K562 (cell line): ENCODE results near the gene TMEM126A. TPM values are rescaled to one million over a fixed set of nuclear protein-coding genes. Genes with fewer than 3 reads are reported as not detected.

Experiments used
- ATAC-seq: fragments of 200-7000 bp; cut with Tn5 transposase; 3 replicates; pipeline ENCODE4 v1.9.1; 2020; ENCODE audit warnings: moderate library complexity
- BruUV-seq: library from RNA; stranded (reverse); fragments of 400-500 nt; replicated peaks from 2 replicates; lab custom pipeline; 2021; lab: Mats Ljungman, UMichigan
- CTCF ChIA-PET: fragments of 300-600 bp; formaldehyde crosslinking; extraction: SDS; loops from one replicate; lab custom pipeline; 2021; ENCODE audit warnings: low intra/inter-chr PET ratio; lab: Yijun Ruan, JAX
- POLR2A ChIA-PET: fragments of 300-600, 350-650 bp; sonication (Branson Sonifier 250); formaldehyde crosslinking; extraction: SDS; loops from one replicate; lab custom pipeline; 2021; ENCODE audit warnings: antibody characterized with exemption, inconsistent platforms; lab: Yijun Ruan, JAX
- DNase-seq, 4 experiments: peaks; one replicate each; pipeline versions ENCODE4 v3.0.0 to v3.0.0-alpha.2; 2011 to 2018; ENCODE audit warnings: low spot score in 3 of 4, mixed read lengths in 3 of 4; ENCODE audit errors: extremely low read depth in 1 of 4
- FAIRE-seq: peaks from 2 replicates; lab custom pipeline; 2011; peaks lifted over from hg19 to GRCh38; lab: Jason Lieb, UNC
- H2AFZ ChIP-seq: 2 replicates; pipeline ENCODE4 v1.6.0; 2011; ENCODE audit warnings: low read depth, low read length, control low read depth, inconsistent platforms
- H3K27ac ChIP-seq: fragments of 200-600 bp; 3 replicates; pipeline ENCODE4 v1.8.0; 2011; ENCODE audit warnings: low read depth, mild to moderate bottlenecking, control low read depth, inconsistent platforms, low read length, moderate library complexity, mixed read lengths; ENCODE audit errors: extremely low read depth
- H3K27me3 ChIP-seq, 2 experiments: fragments of 300-600 bp in 1 of 2; 2 replicates in 1 of 2; 3 replicates in 1 of 2; pipeline versions ENCODE4 v1.6.0 to v1.8.0; 2011; ENCODE audit warnings: inconsistent platforms in 2 of 2, low read length in 2 of 2, mild to moderate bottlenecking in 1 of 2, mixed read lengths in 1 of 2, moderate library complexity in 1 of 2; ENCODE audit not compliant: control insufficient read depth in 2 of 2, insufficient read depth in 2 of 2
- H3K36me3 ChIP-seq: fragments of 300-600 bp; 3 replicates; pipeline ENCODE4 v1.8.0; 2011; ENCODE audit warnings: mild to moderate bottlenecking, low read length, inconsistent platforms; ENCODE audit not compliant: control insufficient read depth, insufficient read depth
- H3K4me1 ChIP-seq, 2 experiments: fragments of 200-600 bp in 1 of 2; replicated peaks in 1 of 2; 2 replicates in 1 of 2; 3 replicates in 1 of 2; pipeline versions ENCODE4 v1.5.1 to v1.8.0; 2011; ENCODE audit warnings: inconsistent platforms in 2 of 2, low read length in 2 of 2, mild to moderate bottlenecking in 1 of 2, mixed read lengths in 1 of 2, moderate library complexity in 1 of 2; ENCODE audit not compliant: control insufficient read depth in 2 of 2, insufficient read depth in 2 of 2
- H3K4me2 ChIP-seq: 2 replicates; pipeline ENCODE4 v1.6.1; 2011; ENCODE audit warnings: low read length, control low read depth, inconsistent platforms, mixed read lengths; ENCODE audit not compliant: insufficient read depth
- H3K4me3 ChIP-seq: fragments of 200-600 bp; sonication (generic), shearing (Covaris generic); 2 replicates; pipeline ENCODE4 v1.5.1; 2016; ENCODE audit warnings: control low read depth, inconsistent platforms
- H3K79me2 ChIP-seq: fragments of 200-600 bp; 3 replicates; pipeline ENCODE4 v1.8.0; 2011; ENCODE audit warnings: low read length, inconsistent platforms; ENCODE audit not compliant: control insufficient read depth, insufficient read depth
- H3K9ac ChIP-seq, 2 experiments: 2 replicates each; pipeline versions ENCODE4 v1.6.0 to v1.6.1; 2011; ENCODE audit warnings: low read depth in 2 of 2, low read length in 2 of 2, control low read depth in 1 of 2, inconsistent platforms in 1 of 2, mild to moderate bottlenecking in 1 of 2, mixed read lengths in 1 of 2; ENCODE audit not compliant: insufficient read depth in 1 of 2
- H3K9me1 ChIP-seq: one replicate; pipeline ENCODE4 v1.6.0; 2011; ENCODE audit warnings: inconsistent platforms, mild to moderate bottlenecking, low read length, moderate library complexity; ENCODE audit not compliant: control insufficient read depth, insufficient read depth
- H3K9me3 ChIP-seq: replicated peaks from 2 replicates; pipeline ENCODE4 v1.5.1; 2011; ENCODE audit warnings: low read depth, low read length, inconsistent platforms; ENCODE audit not compliant: control insufficient read depth, insufficient read depth
- H4K20me1 ChIP-seq: replicated peaks from 2 replicates; pipeline ENCODE4 v1.6.1; 2011; ENCODE audit warnings: low read length, inconsistent platforms, mixed read lengths; ENCODE audit not compliant: control insufficient read depth, insufficient read depth
- CEBPB ChIP-seq: fragments of 450-650 bp; IDR thresholded peaks from 2 replicates; pipeline ENCODE4 v1.6.1; 2016; ENCODE audit warnings: missing genetic modification characterization, missing compliant biosample characterization
- KDM4B ChIP-seq, 2 experiments: fragments of 450-650 bp in 1 of 2; sonication (generic) in 1 of 2; IDR thresholded peaks; 2 replicates each; pipeline ENCODE4 v1.6.1; 2016 to 2017; ENCODE audit warnings: borderline replicate concordance in 2 of 2, antibody characterized with exemption in 1 of 2, low read depth in 1 of 2, mild to moderate bottlenecking in 1 of 2
- WGBS: fragments of 100-300 bp; shearing (Covaris generic); methylation state at CpG from one replicate; pipeline ENCODE4 v1.1.6; 2016; ENCODE audit warnings: low coverage, mixed read lengths; ENCODE audit not compliant: insufficient coverage; ENCODE audit errors: missing lambda C conversion rate; 5-methylcytosine and 5-hydroxymethylcytosine counted together
- in situ Hi-C: fragments of 300-500 bp; cut with MboI; formaldehyde crosslinking; loops from 4 replicates; pipeline ENCODE4 v1.15.0; 2018; ENCODE audit warnings: inconsistent platforms, mixed read lengths
- intact Hi-C: fragments of 100-400 bp; cut with micrococcal nuclease; formaldehyde crosslinking; loops from 2 replicates; pipeline ENCODE4 v1.14.2; 2022
- polyA plus RNA-seq, 8 experiments: library from polyadenylated mRNA; depleted of rRNA in 4 of 8; stranded (reverse) in 5 of 8; unstranded in 3 of 8; fragments of >200 nt; fragmentation: Nextera tagmentation in 2 of 8; fragmentation: Illumina TruSeq in 1 of 8; extraction: Ambion mirVana in 2 of 8; extraction: Trizol in 1 of 8; gene quantifications; 2 replicates each; pipeline versions ENCODE4 v1.2.1 to v1.2.3, GENCODE V29; 2011 to 2014; ENCODE audit warnings: inconsistent platforms in 1 of 8, missing spikeins in 1 of 8
- total RNA-seq, 7 experiments: library from RNA; depleted of rRNA in 6 of 7; stranded (reverse); fragments of >200 nt in 6 of 7; fragmentation: Illumina TruSeq in 2 of 7; extraction: Trizol in 2 of 7; gene quantifications; 2 replicates each; pipeline versions ENCODE4 v1.2.1 to v1.2.3, GENCODE V29; 2011 to 2021; ENCODE audit warnings: low replicate concordance in 1 of 7

The TMEM126A gene
- total and polyA plus RNA-seq, 9 of the 15 experiments (the other 6 are each of a cell fraction or from before 2014, with no cell fraction given), result 19.3 to 154 (median 56.3) TPM

DNA sequence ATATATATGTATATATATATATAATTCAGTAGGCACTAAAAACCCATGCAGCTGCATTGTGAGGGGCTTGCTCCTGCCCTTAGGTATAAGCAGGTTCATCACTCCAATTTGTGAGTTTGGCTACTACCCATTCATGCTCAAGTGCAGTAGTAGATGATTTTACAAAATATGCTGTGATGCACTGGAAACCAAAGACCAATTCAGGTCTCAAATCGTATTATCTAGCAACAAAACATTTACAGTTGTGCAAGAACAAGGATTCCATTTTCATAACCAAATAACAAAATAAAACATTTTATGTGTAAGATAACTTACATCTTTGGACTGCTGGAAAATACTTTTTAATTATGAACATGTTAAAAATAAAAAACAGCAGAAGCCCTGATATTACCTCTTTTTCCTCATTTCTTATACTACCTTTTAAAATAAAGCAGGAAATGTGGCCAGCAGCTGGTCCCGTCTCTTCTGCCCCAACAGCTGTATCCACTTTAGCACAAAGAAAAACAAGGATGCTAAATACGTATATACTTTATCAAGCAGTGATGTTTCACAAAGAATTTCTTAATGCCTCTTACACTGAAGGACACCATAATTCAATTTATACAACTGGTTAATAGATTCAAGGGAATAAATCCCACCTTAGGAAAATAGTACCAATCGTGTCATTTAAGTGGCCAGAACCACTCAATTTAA is 14.4 kb downstream of the TMEM126A start:
- Histone ChIP-seq H3K4me1 (peaks cover 14% of the 10 kb centered on the region in 2 experiments; a peak in 3 of 5 replicates), H3K4me2 (peak overlapping the region; percentile 75), H3K27ac (no peak overlapping the region), H3K36me3 (peaks cover 60% of the 10 kb centered on the region), H3K9me3 (no peaks in the 10 kb centered on the region), H3K27me3 (no peaks in the 10 kb centered on the region), H3K9ac (peak overlapping the region in 1 of 2 experiments; percentile 98; a peak in 2 of 4 replicates), H3K79me2 (peaks cover 78% of the 10 kb centered on the region), H3K9me1 (no peaks in the 10 kb centered on the region), H4K20me1 (peaks cover 16% of the 10 kb centered on the region), H2AFZ (no peak overlapping the region), H3K4me3 (peak overlapping the region; percentile 94)
- in situ Hi-C loops (no loop called here), intact Hi-C loops (loop anchor here (2.0 to 10.0 kb wide), 5 partner anchors 13 to 583 kb away; partner anchors contain the start of genes EED and PICALM)
- ATAC-seq (no peak), DNase-seq (peak in 1 of 4 experiments; percentile 32), FAIRE-seq (no peak)
- no TSS peak for BruUV-seq
- TF ChIP-seq KDM4B (IDR thresholded peaks at IDR 0.05; ENCODE audit: borderline replicate concordance in 2 of 2, low read depth in 1 of 2) (no peak), CEBPB (tag) (peak; percentile 35)
- ChIA-PET CTCF (interaction anchor here (0.5 kb wide), 1 partner anchor 886 kb away, joined by 3 read pairs; no protein-coding TSS in a partner anchor), POLR2A (interaction anchor here (10.1 kb wide), 1 partner anchor 11 kb away, joined by 145 read pairs; the partner anchor contains the start of gene TMEM126A)
- WGBS, result 1% methylated on average over 4 of the region's 4 CpGs
